HG03520 (cell line): ENCODE results near the gene SCNN1A.

Experiments
- ATAC-seq: cut with Tn5 transposase; IDR thresholded peaks from one replicate; pipeline ENCODE4 v1.9.1; 2021; ENCODE audit warnings: mild to moderate bottlenecking, moderate library complexity; ENCODE audit not compliant: unreplicated experiment

Gene SCNN1A

DNA sequence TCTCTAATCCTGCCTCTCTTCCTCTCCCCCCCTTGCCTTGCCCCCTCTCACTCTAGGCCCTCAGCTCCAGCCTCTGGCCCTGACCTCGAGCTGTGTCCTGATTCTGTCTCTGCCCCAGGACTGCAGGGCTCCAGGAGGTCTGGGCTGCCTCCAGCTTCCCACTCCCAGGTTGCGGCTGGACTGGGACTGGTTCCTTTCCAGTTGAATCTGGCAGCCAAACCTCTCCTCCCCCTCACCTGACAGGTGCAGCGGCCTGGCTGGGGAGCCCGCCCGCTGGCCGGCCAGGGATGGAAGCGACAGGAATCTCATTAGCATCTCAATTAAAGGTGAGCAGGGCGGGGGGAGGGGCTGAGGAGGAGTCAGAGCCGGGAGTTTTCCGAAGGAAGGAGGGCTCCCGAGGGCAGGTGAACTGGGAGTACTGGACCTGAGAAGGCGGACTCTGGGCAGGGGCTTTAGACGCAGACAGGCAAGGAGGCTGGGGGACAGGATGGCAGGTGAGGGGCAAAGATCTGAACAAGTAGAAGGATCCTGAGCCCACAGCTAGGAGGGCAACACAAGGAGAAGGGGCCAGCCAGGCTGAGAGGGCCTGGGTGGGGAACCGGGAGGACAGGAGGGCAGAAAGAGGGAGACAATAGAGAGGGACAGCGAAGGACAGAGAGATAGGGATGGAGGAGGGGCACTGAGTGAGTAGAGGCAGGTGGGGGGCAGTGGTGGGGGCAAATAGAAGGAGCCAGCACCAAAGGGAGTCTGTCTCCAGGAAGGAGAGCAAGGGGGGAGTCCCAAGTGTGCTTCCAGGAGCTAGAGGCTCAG, at the start of gene SCNN1A:
Gene SCNN1A (minus strand): TSS at position 295 of the 810 bp plus-strand sequence. CDS start 780 bp downstream, outside the sequence.
- no peak for ATAC-seq

DNA sequence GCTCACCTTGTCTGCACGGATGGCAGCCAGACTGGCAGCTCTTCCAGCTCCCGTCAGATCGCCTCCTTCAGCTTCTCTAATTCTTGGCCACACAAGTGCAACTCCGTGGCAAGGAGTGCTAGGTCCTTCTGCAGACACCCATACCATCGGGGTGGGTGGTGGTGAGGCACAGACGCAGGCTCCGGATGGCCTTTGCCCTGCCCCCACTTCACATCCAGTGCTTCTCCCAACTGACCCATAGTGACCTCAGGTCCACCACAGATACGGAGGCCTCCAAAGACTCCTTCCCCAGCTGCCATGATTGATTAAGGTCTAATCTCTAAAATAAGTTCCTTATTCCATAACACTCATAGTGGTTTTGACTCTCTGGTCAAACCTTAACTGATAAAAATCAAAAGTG, 49.5 kb upstream of the SCNN1A start:
- no peak for ATAC-seq

DNA sequence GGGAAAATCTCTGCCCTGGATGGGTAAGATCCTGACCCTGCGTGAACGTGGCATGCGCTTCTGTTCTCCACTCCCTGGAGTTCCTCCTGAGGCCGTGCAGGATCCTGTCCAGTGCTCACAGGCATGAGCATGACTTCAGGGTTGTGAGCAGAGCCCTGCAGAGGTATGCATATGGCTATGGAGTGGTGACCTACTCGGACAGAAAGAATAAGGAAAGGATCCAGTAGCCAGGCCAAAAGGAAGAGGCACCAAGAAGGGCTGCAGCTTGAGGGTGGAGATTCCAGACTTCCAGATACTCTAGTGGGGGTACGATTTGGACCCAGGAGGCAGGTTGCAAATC, 48.6 kb upstream of the SCNN1A start:
- no peak for ATAC-seq

DNA sequence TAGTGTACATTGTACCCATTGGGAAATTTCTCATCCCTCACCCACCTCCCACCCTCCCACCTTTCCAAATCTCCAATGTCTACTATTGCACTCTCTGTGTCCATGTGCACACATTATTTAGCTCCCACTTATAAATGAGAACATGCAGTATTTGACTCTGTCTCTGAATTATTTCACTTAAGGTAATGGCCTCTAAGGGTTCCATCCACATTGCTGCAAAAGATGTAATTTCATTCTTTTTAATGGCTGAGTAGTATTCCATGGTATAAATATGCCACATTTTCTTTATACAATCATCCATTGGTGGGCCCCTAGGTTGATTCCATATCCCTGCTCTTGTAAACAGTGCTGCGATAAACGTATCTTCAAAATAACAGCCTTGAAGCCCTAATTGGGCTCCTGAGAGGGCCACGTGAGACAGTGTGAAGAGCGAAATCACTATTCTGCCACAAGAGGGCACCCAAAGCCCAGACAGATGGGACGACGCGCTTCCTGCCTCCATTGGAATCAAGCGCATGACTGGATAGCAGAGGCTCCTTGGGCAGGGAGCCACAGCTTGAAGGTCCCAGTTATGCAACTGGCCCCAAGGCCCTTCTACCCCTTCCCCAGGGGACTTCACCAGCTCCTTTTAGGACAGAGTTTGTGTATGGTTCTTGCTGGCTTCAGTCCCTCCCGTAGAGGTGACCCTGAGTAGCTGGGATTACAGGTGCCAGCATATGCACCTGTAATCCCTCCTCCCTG, 48.1 kb upstream of the SCNN1A start:
- ATAC-seq: no peak

DNA sequence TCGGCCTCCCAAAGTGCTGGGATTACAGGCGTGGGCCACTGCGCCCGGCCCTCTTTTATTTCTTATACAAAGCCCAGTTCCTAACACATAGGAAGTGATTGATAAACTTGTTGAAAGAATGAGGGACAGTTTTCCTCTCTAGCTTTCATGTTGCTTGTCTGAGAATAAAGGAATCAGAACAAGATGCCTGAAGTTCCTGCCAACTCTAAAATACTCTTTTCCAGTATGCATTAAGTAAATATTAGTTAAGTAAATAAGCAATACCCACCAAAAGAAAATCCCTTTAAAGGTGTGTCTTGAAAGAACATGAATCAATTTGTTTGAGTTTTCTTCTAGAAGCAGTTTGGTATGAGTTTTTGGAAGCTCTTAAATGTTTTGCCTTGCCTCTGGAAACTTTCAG, 45.0 kb upstream of the SCNN1A start:
- no peak for ATAC-seq

DNA sequence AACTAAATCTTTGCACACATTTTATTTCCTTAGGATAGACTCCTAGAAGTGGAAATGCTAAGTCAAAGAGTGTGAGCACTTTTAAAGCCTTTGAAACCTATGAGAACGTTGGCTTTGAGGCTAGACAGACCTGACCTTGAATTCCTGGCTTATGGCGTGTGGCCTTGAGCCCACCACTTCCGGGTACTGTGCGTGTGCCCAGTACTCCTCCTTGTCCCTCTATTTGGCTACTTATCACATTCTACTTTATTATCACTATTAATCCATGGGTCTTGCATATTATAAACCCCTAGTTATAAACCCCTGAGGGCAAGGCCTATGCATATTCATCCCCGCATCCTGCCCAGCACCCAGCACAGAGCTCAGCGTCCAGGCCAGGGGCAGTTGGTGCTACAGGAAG, 43.4 kb upstream of the SCNN1A start:
- no peak for ATAC-seq

DNA sequence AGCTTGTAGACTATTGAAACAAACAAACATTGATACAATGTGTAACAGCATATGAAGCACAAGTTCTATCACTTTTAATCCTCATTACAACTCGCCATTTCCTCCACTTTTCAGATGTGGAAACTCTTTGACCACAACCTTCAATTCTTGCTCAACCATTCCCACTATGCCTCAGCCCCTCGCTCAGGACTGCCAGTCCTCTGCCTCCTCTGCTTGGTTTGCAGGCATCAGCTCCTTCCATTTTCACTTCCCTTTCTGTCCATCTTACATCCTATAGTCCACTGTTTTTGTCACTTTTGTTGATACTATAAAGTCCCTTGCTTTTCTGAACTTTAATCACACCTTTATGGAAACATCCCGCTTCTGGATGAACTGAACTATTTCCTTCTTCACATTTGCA, 41.2 kb upstream of the SCNN1A start:
- ATAC-seq: no peak

DNA sequence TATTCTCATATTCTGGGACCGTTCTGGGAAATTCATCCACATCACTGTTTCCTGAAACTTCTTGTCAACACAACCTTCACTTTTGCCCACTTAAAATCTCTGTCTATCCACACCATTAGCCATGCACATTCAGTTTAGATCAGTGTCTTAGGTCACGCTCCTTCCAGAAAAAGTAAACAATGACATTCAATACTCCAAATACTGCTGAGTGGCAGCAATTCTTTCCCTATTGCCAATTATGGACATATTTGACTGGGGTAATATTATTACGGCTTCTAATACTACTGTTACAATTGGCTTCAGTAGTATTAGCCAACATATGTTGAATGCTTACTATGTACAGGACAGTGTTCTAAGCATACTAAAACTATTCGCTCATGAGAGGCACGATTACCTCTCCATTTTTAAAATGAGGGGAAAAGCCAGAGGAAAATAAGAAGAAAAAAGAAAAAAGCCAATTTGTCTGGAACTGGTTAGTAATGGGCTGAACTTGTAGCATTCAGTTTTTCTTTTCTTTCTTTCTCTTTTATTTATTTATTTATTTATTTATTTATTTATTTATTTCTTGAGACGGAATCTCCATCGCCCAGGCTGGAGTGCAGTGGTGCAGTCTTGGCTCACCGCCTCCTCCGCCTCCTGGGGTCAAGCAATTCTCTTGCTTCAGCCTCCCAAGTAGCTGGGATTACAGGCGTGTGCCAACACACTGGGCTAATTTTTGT, 32.0 kb upstream of the SCNN1A start:
- ATAC-seq: no peak

DNA sequence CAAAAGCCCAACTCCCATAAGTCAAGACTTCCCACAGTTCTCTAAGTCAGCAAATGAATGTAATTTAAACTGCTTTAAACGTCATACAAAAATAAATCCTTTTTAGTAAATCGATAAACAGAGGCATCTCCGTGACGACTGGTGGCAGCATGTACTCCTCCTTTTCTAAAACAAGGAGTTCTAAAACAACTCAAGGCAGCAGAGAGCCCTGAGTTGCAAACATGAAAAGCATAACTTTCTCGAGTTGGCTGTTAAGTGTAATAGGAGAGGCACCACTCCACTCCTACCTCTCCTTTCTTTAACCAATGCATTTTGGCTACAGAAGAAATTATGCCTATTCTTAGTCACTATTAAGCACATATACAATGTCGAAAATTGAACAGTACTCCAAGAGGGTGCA, 30.6 kb upstream of the SCNN1A start:
- no peak for ATAC-seq

DNA sequence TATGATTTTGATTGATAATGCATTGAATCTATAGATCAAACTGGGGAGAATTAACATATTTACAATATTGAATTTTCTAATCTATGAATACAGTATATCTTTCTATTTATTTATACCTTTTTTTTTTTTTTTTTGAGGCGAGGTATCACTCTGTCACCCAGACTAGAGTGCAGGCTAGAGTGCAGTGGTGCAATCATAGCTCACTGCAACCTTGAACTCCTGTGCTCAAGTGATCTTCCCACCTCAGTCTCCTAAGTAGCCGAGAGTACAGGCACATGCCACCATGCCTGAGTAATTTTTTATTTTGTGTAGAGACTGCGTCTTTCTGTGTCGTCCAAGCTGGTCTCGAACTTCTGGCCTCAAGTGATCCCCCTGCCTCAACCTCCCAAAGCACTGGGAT, 29.0 kb upstream of the SCNN1A start:
- no peak for ATAC-seq

DNA sequence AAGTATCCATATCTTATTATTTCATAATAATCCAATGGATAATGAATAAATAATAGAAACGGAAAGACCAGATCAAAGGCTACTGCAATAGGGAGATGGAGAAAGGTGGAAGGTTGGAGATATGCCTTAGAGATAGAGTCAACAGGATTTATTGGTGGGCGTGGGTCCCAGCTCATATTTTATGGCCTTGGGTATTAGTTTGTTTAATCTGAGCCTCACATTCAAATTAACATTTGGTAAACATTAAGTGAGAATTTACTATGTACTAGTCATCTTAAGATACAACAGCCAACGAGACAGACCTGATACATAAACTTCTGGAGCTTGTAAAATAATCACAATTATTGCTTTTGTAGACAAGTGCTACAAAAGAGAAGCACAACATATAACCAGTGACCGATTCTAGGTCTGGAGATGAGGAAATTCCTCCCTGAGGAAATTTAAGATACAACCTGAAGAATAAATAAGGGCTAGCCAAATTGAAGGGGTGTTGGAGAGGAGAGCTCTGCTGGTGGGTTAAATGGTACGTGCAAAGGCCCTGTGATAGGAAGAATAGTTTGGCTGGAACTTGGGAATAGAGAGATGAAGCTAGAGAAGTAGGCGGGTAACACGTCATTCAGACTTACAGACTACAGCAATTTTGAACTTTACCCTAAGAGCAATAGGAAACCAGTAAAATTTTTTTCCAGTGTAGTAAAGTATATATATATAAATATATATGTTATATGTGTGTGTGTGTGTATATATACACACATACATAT, 24.7 kb upstream of the SCNN1A start:
- no peak for ATAC-seq

DNA sequence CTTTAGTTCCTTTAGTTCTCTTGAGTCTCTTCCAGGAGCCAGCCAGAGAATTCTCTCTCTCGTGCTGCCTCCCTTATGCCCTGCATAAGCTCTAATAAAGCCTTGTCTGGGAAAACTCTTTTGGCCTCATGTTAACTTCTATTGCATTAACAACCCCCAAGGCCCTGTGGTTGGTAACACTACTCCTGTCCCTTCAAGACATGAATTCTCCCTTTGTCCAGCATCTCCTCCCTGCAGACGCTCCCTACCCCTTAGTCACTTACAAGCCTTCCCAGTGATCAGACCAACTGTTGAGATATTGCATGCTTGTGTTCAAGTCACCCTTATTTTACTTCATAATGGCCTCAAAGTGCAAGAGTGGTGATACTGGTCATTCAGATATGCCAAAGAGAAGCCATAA, 20.7 kb upstream of the SCNN1A start:
- no peak for ATAC-seq

DNA sequence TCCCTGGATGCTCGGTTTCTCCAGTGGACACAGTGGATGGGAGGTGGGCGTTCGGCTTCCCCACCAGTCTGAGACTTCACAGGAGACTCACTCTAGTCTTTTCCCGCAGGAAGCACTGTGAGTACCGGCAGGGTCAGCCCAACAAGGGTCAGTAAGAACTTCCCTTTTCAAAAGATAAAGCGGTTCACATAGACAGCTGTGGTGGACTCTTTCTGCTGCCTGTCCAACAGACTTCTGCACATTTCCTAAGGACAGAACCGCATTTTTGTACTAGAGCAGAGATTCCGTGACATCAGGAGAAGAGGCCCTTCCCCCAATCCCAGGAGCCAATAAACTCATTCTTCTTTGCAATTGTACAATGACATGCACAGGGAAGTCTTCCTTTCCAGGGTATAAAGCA, 19.0 kb upstream of the SCNN1A start:
- no peak for ATAC-seq

DNA sequence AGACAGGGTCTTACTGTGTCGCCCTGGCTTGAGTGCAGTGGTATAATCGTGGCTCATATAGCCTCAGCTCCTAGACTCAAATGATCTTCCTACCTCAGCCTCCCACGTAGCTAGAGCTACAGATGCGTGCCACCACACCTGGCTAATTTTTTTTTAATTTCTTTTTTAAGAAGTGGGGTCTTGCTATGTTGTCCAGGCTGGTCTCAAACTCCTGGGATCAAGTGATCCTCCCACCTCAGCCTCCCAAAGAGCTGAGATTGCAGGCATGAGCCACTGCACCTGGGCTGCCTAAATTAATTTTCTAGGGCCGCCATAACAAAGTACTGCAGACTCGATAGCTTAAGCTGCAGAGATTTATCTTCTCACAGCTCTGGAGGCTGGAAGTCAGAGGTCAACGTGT, 17.7 kb upstream of the SCNN1A start:
- no peak for ATAC-seq

DNA sequence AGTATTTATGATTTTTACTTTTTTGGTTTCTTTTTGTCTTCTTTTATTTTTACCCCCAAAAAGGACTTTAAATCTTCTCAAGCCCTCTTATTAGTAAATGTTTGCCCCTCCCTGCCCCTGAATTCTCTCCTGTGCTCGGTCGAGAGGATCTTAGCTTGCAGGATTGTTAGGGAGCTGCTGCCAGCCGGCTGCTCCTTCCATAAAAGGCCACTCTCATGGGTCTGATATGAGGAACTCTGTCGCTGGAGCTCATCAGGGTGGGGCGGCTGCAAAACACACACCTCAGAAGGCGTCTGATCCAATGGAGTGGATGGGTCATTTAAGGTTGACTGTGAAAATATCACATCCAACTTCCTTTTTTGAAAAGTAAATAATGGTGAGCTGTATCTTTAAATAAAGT, 17.1 kb upstream of the SCNN1A start:
- ATAC-seq: no peak

DNA sequence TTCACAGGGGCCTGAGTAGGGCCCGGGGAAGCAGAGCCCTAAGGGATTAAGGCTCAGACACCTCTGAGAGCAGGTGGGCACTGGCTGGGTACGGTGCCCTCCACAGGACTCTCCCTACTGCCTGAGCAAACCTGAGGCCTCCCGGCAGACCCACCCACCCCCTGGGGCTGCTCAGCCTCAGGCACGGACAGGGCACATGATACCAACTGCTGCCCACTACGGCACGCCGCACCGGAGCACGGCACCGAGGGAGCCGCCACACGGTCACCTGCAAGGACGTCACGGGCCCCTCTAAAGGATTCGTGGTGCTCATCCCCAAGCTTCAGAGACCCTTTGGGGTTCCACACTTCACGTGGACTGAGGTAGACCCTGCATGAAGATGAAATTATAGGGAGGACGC, 15.7 kb upstream of the SCNN1A start:
- ATAC-seq: no peak

DNA sequence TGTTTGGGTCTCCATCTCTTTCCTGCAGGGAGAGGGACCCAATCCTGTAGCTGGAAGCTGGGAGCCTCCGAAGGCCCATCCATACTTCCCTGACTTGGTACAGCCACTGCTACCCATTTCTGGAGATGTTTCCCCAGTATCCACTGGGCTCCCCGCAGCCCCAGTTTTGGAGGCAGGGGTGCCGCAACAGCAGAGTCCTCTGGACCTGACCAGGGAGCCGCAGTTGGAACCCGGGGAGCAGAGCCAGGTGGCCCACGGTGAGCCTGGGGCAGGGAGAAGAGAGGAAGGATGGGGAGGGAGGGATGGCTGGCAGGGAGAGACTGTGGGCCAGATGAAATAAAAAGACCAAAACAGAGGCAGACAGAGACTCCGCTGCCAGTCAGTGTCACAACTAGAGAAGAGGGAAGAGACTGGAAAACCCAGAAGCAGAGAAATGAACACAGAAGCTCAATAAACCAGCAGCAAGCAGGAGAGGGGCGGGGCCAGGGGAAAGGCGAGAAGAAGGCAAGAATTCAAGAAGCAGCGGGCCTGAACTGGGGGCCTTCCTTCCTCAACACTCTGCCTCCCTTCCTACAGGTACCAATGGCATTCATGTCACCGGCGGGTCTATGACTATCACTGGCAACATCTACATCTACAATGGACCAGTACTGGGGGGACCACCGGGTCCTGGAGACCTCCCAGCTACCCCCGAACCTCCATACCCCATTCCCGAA, 14.9 kb upstream of the SCNN1A start:
- no peak for ATAC-seq

DNA sequence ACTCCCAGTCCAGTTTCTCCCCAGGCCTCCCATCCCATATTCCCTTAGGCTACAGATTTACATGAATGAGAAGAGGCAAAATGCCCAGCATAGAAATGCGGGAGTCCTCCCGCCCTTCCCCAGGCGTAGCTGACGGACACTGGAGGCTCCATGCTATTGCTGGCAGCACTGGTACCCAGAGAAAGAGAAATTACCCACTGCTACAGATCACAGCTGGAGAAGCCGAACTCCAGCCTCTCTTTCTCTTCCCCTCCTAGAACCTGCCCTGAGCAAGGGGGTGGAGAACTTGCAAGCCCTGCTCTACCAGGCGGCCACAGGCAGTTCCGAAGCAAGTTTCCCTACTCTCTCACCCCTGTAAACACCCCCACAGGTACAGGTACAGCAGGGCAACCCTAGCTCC, 12.2 kb upstream of the SCNN1A start:
- no peak for ATAC-seq

DNA sequence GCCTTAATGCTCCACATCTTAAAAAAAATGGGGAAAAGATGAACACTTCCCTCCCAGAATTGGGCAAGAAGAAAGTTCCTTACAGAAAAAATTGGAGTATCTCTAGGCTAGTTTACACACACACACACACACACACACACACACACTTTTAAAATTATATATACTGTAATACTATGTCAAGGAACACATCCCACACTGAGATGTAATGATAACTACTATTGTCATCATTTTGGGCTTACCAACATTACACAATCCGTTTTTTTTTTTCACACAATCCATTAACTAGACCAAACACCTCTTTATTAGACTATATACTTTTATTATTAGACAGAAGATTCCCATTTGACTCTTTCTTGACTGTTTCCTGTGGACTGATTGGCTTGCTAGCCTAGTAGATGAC, 11.1 kb upstream of the SCNN1A start:
- no peak for ATAC-seq

DNA sequence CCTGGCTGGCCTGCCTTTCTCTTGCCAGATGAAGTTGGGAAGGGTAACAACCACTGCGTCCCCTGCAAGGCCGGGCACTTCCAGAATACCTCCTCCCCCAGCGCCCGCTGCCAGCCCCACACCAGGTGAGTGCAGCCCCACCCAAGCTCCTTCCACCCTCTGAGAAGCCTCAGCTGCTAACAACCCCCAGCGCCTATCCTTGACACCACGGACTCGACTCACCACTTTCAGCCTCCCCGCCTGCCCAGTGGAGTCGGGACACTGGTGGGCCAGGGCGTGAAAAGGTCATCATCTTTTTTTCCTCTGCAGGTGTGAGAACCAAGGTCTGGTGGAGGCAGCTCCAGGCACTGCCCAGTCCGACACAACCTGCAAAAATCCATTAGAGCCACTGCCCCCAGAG, 10.7 kb upstream of the SCNN1A start:
- no peak for ATAC-seq
